Activated CD8-positive, alpha-beta memory T cell treated with anti-CD3 and anti-CD28 coated beads, Interleukin-2, amount 50 U/mL, for 48 hours (primary cell): ENCODE data around the gene MAP3K19.
"Not testable (repeated sequence)": the region's sequence is repeated elsewhere in the genome, so short reads cannot be mapped to it uniquely, and the experiment has no call there.

Experiments used
- DNase-seq: peaks from one replicate; pipeline ENCODE4 v3.0.0-alpha.2; 2020

The MAP3K19 gene

DNA sequence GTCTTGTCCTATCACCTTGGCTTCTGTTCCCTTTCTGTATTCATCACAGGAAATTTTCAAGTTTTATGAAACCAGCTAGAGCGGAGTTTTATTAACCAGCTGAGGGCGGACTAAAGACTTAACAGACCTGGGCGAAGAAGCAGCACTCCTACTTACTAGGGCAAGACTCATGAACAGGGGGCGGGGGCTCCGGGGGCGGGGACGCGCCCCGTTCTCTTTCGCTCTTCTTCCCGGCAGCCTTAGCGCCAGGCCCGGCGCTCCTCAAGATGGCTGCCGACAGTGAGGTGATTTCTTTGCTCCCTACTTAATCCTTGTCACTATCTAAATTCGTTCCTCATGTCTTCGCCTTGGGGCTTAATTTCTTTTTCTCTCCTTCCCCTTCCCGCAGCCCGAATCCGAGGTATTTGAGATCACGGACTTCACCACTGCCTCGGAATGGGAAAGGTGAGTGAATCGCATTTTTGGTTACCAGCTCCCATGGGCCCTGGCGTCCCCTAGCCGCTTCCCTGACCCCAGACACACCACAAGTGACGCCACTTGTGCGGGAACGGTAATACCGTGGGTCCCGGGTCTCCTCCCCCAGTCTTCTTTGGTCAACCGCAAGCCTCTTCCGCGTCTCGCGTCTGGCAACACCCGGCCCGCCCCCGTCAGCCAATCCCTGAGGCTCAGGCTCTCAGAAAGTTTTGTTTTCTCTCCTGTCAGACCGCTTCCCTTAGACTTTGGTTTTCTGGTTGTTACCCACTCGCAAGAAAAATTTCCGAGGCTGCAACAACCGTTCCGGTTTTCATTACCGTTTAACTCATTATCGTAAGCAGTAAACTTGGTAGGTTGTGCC is 5.0 kb upstream of the MAP3K19 start, which contains the start of gene RAB3GAP1:
TSS of gene RAB3GAP1 (plus strand) at position 251 of the 835 bp plus-strand sequence. CDS start at position 267, 16 bp downstream.
- peak; percentile 93 for DNase-seq

DNA sequence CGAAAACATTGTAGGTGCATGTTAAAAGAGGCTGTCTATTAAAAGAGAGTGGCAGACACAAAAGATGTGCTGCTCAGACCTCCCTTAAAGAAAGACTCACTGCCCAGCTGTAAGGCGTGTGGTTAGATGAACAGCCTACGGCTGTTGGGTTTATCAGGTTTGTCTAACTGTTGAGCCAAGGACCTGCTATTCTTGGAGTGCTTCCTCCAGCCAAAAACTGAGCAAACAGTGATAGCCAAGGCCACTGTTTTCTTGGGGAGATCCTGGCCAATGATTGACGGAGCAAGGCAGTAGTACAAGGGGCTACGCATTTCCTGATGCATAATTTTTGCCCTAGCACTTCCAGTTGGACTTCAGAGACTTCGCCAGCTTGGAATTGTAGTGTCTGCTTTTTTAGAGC is 3.4 kb upstream of the MAP3K19 start:
- DNase-seq = no peak

DNA sequence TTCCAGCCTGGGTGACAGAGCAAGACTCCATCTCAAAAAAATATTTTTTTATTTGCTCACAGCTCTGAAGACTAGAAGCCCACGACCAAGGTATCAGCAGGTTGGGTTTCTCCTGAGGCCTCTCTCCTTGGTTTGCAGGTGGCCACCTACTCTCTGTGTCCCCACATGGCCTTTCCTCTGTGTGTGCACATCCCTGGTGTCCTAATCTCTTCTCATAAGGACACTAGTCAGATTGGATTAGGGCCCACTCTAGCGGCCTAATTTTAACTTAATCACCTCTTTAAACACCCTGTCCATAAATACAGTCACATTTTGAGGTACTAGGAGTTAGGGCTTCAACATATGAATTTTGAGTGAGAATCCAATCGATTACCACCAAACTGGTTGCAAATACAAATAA is 2.9 kb upstream of the MAP3K19 start:
- DNase-seq = no peak

- DNase-seq = no peak
These were observed 875 bp upstream of the MAP3K19 start for GRCh38 chr2:135048122-135048521.

- DNase-seq = peak; percentile 62
These were observed 3.9 kb downstream of the MAP3K19 start for GRCh38 chr2:135043345-135043744.

GRCh38 chr2:135037831-135038230 is 9.4 kb downstream of the MAP3K19 start:
- no peak for DNase-seq

DNA sequence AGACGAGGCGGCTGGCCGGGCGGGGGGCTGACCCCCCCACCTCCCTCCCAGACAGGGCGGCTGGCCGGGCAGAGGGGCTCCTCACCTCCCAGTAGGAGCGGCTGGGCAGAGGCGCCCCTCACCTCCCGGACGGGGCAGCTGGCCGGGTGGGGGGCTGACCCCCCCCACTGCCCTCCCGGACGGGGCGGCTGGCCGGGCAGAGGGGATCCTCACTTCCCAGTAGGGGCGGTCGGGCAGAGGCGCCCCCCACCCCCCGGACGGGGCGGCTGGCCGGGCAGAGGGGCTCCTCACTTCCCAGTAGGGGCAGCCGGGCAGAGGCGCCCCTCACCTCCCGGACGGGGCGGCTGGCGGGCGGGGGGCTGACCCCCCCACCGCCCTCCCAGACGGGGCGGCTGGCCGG is 14.0 kb downstream of the MAP3K19 start:
- not testable (repeated sequence) for DNase-seq

DNA sequence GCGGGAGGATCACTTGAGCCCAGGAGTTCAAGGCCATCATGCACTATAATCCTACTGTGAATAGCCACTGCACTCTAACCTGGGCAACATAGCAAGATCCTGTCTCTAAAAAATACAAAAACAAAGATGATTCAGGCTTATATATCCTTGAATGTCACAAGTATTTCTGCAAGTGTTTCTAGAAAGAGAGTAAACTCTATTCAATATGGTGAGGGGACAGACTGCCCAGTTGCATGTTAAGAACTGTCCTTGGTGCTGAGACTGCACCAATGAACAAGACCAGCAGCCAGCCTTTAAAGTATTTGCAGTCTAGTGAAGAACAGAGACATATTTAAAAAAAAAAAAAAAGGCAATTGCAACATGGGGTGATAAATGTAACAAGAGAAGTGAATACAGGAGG is 16.4 kb downstream of the MAP3K19 start:
- no peak for DNase-seq

GRCh38 chr2:135029481-135030134 is 17.6 kb downstream of the MAP3K19 start:
- DNase-seq = no peak

- DNase-seq = no peak
These were observed 23.3 kb downstream of the MAP3K19 start for GRCh38 chr2:135023886-135024485.

DNA sequence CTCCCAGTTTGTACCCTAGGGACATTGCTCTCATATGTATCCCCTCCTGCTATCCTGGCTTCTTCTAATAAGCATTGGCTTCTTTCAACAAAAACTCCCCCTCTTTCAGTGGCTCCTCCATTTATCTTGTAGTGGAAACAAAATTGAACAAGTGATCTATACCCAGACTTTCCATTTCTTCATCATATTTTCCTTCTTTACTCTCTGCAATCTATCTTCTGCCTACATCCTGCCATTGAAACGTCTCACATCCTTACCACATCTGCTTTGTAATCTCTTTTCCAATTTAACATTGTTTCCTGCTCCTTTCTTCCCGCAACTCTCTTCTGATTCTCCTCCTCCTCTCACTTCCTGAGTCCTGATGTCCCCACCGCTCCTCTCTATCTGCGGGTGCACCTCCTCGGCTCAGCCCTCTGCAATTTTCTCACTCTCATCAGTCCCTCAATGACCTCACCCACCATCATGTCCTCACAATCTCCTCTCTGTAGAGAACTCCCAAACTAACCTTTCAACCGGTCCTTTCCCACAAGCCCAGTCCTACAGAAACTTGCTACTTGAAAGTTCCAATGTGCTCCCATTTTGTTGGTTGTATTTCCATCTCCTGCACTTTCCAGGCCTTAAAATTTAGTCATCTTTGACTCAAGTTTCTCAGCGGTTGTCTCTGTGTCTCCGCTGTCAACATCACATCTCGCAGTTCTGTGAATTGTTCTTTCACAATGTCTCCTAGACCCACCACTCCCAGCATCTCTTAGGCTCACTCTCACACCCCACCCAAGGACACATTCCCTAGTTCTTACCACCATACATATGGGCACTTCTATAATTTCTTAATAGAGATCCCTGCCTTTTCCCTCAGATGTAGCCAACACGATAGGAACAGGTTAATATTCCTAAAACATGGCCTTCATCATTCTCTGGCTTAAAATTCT is 24.0 kb downstream of the MAP3K19 start:
- DNase-seq = no peak

DNA sequence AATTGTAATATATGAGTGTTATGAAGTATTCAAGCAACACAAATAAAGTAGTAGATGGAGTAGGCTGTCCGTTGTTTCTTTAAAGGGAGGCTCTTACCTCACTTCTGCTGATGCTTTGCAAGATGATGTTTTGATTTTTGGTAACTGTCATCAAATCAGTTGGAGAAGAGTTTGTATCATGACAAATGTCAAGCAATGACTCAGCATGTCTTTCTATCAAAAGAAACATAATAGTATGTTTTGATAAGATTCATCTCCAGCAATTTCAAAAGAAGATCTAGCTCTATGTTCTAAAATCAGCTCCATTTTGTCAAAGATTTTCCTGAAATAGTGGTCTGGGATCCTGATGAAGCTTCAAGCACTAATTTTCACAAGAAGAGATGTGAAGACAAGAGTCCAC is 25.6 kb downstream of the MAP3K19 start:
- no peak for DNase-seq

GRCh38 chr2:135011633-135012032 is 35.6 kb downstream of the MAP3K19 start:
- DNase-seq = no peak

DNA sequence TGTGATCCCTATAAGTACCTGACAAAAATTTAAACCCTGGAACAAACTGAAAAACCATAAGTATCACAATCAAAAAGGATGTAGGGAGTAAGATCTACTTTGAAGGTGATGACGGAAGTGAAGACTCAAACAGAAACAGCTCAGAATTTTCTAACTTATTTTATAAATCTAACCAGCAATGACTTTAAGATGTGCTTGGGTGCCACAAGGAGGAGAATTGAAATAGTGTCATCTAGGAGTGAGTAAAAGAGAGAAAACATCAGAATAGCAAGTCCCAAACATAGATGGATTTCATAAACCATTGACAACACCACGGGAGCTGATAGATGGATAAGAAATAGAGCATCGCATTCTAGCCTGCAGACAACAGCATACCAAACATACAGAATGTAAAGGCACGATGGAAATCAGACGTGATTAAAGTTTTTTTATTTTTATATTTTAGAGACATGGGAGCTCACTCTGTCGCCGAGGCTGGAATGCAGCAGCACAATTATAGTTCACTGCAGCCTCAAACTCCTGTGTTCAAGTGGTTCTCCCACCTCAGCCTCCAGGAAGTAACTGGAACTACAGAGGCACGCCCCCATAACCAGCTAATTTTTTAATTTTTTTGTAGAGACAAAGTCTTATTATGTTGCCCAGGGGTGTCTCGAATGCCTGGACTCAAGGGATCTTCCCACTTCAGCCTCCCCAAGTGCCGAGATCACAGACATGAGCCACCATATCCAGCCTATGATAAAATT is 36.9 kb downstream of the MAP3K19 start:
- DNase-seq = no peak

- DNase-seq = no peak
These were observed 37.9 kb downstream of the MAP3K19 start for GRCh38 chr2:135009339-135009738.

DNA sequence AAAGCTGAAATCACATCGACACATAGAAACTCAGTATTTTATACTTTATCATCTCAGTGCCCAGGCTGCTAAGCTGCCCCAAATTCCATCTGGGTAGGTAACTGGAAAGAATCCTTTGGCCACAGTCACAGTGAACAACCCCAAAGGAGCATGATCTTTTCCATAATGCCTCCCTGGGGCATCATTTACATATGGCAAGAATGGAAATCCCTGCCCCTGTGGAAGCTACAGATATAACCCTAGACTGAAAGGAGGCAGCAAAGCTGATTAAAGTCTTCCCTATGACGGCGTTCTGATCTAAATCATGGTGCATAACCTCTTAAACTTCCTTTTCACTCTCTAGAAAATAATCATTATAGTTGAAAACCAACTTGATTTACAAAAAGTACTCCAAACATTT is 41.5 kb downstream of the MAP3K19 start:
- DNase-seq = no peak

GRCh38 chr2:135004005-135004746 is 43.1 kb downstream of the MAP3K19 start:
- peak; percentile 87 for DNase-seq

- DNase-seq = no peak
These were observed 44.4 kb downstream of the MAP3K19 start for GRCh38 chr2:135002836-135003235.

DNA sequence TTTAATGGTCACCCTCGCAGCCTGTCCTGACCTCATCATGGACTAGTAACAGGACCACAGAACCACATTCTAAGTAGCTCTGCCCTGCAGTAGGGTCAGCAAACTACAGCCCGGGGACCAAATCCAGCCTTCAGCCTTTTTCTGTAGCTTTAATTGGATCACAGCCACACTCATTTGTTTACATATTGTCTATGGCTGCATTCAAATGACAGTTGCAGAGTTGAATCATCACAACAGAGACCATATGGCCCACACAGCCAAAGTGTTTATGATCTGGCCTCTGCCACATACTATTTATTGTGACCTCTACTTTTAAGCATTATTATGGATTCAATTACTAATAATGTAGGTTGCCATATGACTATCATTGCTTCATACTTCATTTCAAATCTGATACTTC is 47.7 kb downstream of the MAP3K19 start:
- DNase-seq = no peak

DNA sequence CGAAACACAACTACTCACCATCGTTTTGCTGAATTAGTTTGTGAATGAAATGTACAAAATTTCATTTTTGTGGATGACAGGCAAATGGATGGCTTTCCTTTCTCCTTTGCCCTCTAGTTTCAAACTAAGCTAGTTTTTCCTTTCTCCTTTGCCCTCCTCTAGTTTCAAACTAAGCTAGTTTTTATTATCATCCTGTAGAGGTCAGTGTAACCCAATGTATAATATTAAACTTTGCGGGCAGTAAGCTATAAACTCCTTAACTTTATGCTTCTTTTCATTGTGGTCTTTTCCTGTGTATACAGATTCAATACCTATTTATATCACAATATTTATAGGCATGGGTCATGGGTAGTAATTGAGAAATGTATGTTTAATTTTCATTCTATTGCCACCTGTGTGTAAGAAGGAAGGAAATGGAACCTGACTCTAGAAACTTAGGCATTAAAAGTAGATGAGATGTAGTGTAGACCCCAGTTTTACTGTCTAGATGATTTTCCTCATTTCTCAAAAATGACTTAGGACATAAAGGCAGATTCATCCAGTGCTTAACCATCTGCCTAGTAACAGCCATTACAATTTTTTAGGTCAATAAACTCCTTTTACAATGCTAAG is 58.1 kb downstream of the MAP3K19 start:
- DNase-seq = no peak

GRCh38 chr2:134985061-134985460 is 62.2 kb downstream of the MAP3K19 start:
- no peak for DNase-seq
